ENCODE results near the gene CXCL16.

Gene CXCL16

GRCh38 chr17:4734857-4735475 lies 4.8 kb downstream of the CXCL16 start:
- TF ChIP-seq CTCF (conservative IDR thresholded peaks at IDR 0.05; ENCODE audit: low read depth, low read length): no peak
- no peaks in the 10 kb centered on the region for H3K4me1 ChIP-seq (ENCODE audit: low read depth, poor library complexity, severe bottlenecking)

GRCh38 chr17:4733073-4733531 lies 6.6 kb downstream of the CXCL16 start:
- H3K4me1 ChIP-seq (ENCODE audit: low read depth, poor library complexity, severe bottlenecking): no peaks in the 10 kb centered on the region
- H2AFZ ChIP-seq (ENCODE audit: low read depth): no peak overlapping the region
- H3K27me3 ChIP-seq (ENCODE audit: insufficient read depth, low read depth): no peaks in the 10 kb centered on the region
- H3K79me2 ChIP-seq (ENCODE audit: insufficient read depth, low read depth): no peaks in the 10 kb centered on the region
- no peak overlapping the region for H3K27ac ChIP-seq
- H3K4me3 ChIP-seq (IDR thresholded peaks at IDR 0.05; ENCODE audit: insufficient read depth, low read depth, low read length): no peak overlapping the region
- H3K36me3 ChIP-seq (ENCODE audit: insufficient read depth): no peaks in the 10 kb centered on the region
- H3K4me2 ChIP-seq: no peak overlapping the region
- H4K20me1 ChIP-seq (ENCODE audit: insufficient read depth): no peaks in the 10 kb centered on the region
- H3K9ac ChIP-seq: no peak overlapping the region
- no peak for TF ChIP-seq CTCF (conservative IDR thresholded peaks at IDR 0.05; ENCODE audit: low read depth, low read length)

More at GRCh38 chr17:4734857-4735475, 4.8 kb downstream of the CXCL16 start:
- Histone ChIP-seq H3K27me3 (ENCODE audit: insufficient read depth, low read depth) (0 out of 2 replicates have a peak, but pooled peaks cover 2% of the 10 kb centered on the region), H3K79me2 (ENCODE audit: insufficient read depth, low read depth) (no peaks in the 10 kb centered on the region), H3K9ac (no peak overlapping the region), H3K36me3 (ENCODE audit: insufficient read depth) (no peaks in the 10 kb centered on the region), H3K4me2 (no peak overlapping the region), H2AFZ (ENCODE audit: low read depth) (no peak overlapping the region), H4K20me1 (ENCODE audit: insufficient read depth) (no peaks in the 10 kb centered on the region), H3K27ac (no peak overlapping the region), H3K4me3 (IDR thresholded peaks at IDR 0.05; ENCODE audit: insufficient read depth, low read depth, low read length) (no peak overlapping the region)

- Histone ChIP-seq H3K79me2 (ENCODE audit: insufficient read depth, low read depth) (no peaks in the 10 kb centered on the region), H3K27ac (no peak overlapping the region), H3K9ac (no peak overlapping the region), H4K20me1 (ENCODE audit: insufficient read depth) (no peaks in the 10 kb centered on the region), H3K4me3 (IDR thresholded peaks at IDR 0.05; ENCODE audit: insufficient read depth, low read depth, low read length) (no peak overlapping the region), H3K36me3 (ENCODE audit: insufficient read depth) (no peaks in the 10 kb centered on the region), H3K4me1 (ENCODE audit: low read depth, poor library complexity, severe bottlenecking) (no peaks in the 10 kb centered on the region), H2AFZ (ENCODE audit: low read depth) (no peak overlapping the region), H3K27me3 (ENCODE audit: insufficient read depth, low read depth) (no peaks in the 10 kb centered on the region), H3K4me2 (no peak overlapping the region)
- TF ChIP-seq CTCF (conservative IDR thresholded peaks at IDR 0.05; ENCODE audit: low read depth, low read length): no peak
These were observed 11.6 kb downstream of the CXCL16 start for GRCh38 chr17:4728124-4728523.

- no peaks in the 10 kb centered on the region for H3K79me2 ChIP-seq (ENCODE audit: insufficient read depth, low read depth)
- H3K27me3 ChIP-seq (ENCODE audit: insufficient read depth, low read depth): no peaks in the 10 kb centered on the region
- H3K4me1 ChIP-seq (ENCODE audit: low read depth, poor library complexity, severe bottlenecking): no peaks in the 10 kb centered on the region
- H2AFZ ChIP-seq (ENCODE audit: low read depth): no peak overlapping the region
- no peak overlapping the region for H3K27ac ChIP-seq
- H4K20me1 ChIP-seq (ENCODE audit: insufficient read depth): no peaks in the 10 kb centered on the region
- H3K4me3 ChIP-seq (IDR thresholded peaks at IDR 0.05; ENCODE audit: insufficient read depth, low read depth, low read length): no peak overlapping the region
- no peak for TF ChIP-seq CTCF (conservative IDR thresholded peaks at IDR 0.05; ENCODE audit: low read depth, low read length)
- no peak overlapping the region for H3K9ac ChIP-seq
- no peaks in the 10 kb centered on the region for H3K36me3 ChIP-seq (ENCODE audit: insufficient read depth)
- H3K4me2 ChIP-seq: no peak overlapping the region
These were observed 13.9 kb downstream of the CXCL16 start for GRCh38 chr17:4725646-4726310.

Measured in KMS-11 (cell line).